SKM-1 (cell line): ENCODE measurements around the gene STARD5.

Experiments
- DNase-seq: peaks from one replicate; lab custom pipeline; 2025; ENCODE audit not compliant: unreplicated experiment; lab: John Stamatoyannopoulos, UW

STARD5 gene

GRCh38 chr15:81312790-81313543 lies 11.0 kb downstream of the STARD5 start:
- DNase-seq = no peak

GRCh38 chr15:81311752-81312464 lies 12.0 kb downstream of the STARD5 start:
- DNase-seq = peak; percentile 90

GRCh38 chr15:81310480-81310879 lies 13.5 kb downstream of the STARD5 start:
- no peak for DNase-seq

- DNase-seq = no peak
Measured at GRCh38 chr15:81309647-81310450, 14.1 kb downstream of the STARD5 start.

GRCh38 chr15:81308260-81308659 lies 15.7 kb downstream of the STARD5 start:
- DNase-seq = no peak

GRCh38 chr15:81304226-81304625 lies 19.7 kb downstream of the STARD5 start:
- peak; percentile 67 for DNase-seq

- no peak for DNase-seq
Measured at GRCh38 chr15:81303244-81304225, 20.4 kb downstream of the STARD5 start.

- no peak for DNase-seq
Measured at GRCh38 chr15:81302701-81303109, 21.2 kb downstream of the STARD5 start.

GRCh38 chr15:81301815-81302399 lies 22.0 kb downstream of the STARD5 start:
- peak; percentile 23 for DNase-seq

GRCh38 chr15:81301385-81301784 lies 22.6 kb downstream of the STARD5 start:
- DNase-seq = no peak

- DNase-seq = no peak
Measured at GRCh38 chr15:81299630-81300273, 24.2 kb downstream of the STARD5 start.

- no peak for DNase-seq
Measured at GRCh38 chr15:81299156-81299555, 24.8 kb downstream of the STARD5 start.

GRCh38 chr15:81298611-81299010 lies 25.3 kb downstream of the STARD5 start:
- no peak for DNase-seq

- DNase-seq = no peak
Measured at GRCh38 chr15:81297603-81298575, 26.1 kb downstream of the STARD5 start.

- DNase-seq = no peak
Measured at GRCh38 chr15:81297147-81297572, 26.8 kb downstream of the STARD5 start.

GRCh38 chr15:81296673-81297072 lies 27.3 kb downstream of the STARD5 start:
- peak; percentile 83 for DNase-seq

GRCh38 chr15:81296186-81296585 lies 27.8 kb downstream of the STARD5 start:
- no peak for DNase-seq

- no peak for DNase-seq
Measured at GRCh38 chr15:81295486-81296121, 28.3 kb downstream of the STARD5 start.
